Liver (tissue), 3 donors: ENCODE data around the gene PLEKHO1.

ENCODE experiments used
- ATF3 ChIP-seq: IDR thresholded peaks from 2 replicates; pipeline ENCODE4 v1.6.1; 2016; ENCODE audit warnings: antibody characterized with exemption
- CTCF ChIP-seq: fragments of 150-350 bp; IDR thresholded peaks from 2 replicates; pipeline ENCODE4 v1.5.1; 2017; ENCODE audit warnings: improper control_type of control experiment, low read depth, low read length; ENCODE audit not compliant: missing input control
- EGR1 ChIP-seq, 2 donors: IDR thresholded peaks; 2 replicates each; pipeline ENCODE4 v1.6.1; 2016 to 2018; ENCODE audit warnings: antibody characterized with exemption in 2 of 2, low read depth in 2 of 2
- HNF4A ChIP-seq, 2 donors: conservative IDR thresholded peaks; 2 replicates each; pipeline ENCODE4 v1.6.1; 2016; ENCODE audit warnings: antibody characterized with exemption in 2 of 2, mild to moderate bottlenecking in 2 of 2
- NR2F2 ChIP-seq: IDR thresholded peaks from 2 replicates; pipeline ENCODE4 v1.6.1; 2016; ENCODE audit warnings: antibody characterized with exemption
- RAD21 ChIP-seq, 2 donors: IDR thresholded peaks; 2 replicates each; pipeline ENCODE4 v1.6.1; 2016; ENCODE audit warnings: antibody characterized with exemption in 2 of 2, mild to moderate bottlenecking in 2 of 2
- REST ChIP-seq: IDR thresholded peaks from 2 replicates; pipeline ENCODE4 v1.6.1; 2016; ENCODE audit warnings: antibody characterized with exemption, mild to moderate bottlenecking
- SP1 ChIP-seq: IDR thresholded peaks from 2 replicates; pipeline ENCODE4 v1.6.1; 2018; ENCODE audit warnings: antibody characterized with exemption, mild to moderate bottlenecking
- YY1 ChIP-seq: IDR thresholded peaks from 2 replicates; pipeline ENCODE4 v1.6.1; 2016; ENCODE audit warnings: antibody characterized with exemption, mild to moderate bottlenecking
- ZBTB33 ChIP-seq: IDR thresholded peaks from 2 replicates; pipeline ENCODE4 v1.6.1; 2016; ENCODE audit warnings: antibody characterized with exemption
- donor health status: healthy.
- donor health status: healthy.

GRCh38 chr1:150138044-150138443 lies 11.7 kb upstream of the PLEKHO1 start:
- TF ChIP-seq CTCF (no peak), REST (no peak), ATF3 (no peak), YY1 (no peak), EGR1 (IDR thresholded peaks at IDR 0.05; ENCODE audit: low read depth in 2 of 2) (no peak), RAD21 (IDR thresholded peaks at IDR 0.05) (no peak), SP1 (no peak), NR2F2 (no peak), ZBTB33 (no peak), HNF4A (conservative IDR thresholded peaks at IDR 0.05) (no peak)
